A549 (cell line): Measurements from ENCODE around the gene MPPED1. TPM values are rescaled to one million over a fixed set of nuclear protein-coding genes. Genes with fewer than 3 reads are reported as not detected.

Experiments
- ATAC-seq, 2 experiments: fragments of 200-7000 bp in 1 of 2; fragments of >200 bp in 1 of 2; cut with Nextera tagmentation in 1 of 2; cut with Tn5 transposase in 1 of 2; 3 replicates each; pipeline versions ENCODE4 v1.8.0 to v1.9.1; 2018 to 2020; ENCODE audit warnings: mild to moderate bottlenecking in 1 of 2, moderate library complexity in 1 of 2
- CTCF ChIA-PET: fragments of 300-600 bp; sonication (Branson Sonifier 250); formaldehyde crosslinking; extraction: SDS; loops from one replicate; lab custom pipeline; 2021; ENCODE audit warnings: antibody characterized with exemption, inconsistent platforms; lab: Yijun Ruan, JAX
- POLR2A ChIA-PET: fragments of 350-600 bp; formaldehyde crosslinking; extraction: SDS; loops from one replicate; lab custom pipeline; 2021; ENCODE audit warnings: antibody characterized with exemption, inconsistent platforms; lab: Yijun Ruan, JAX
- DNase-seq, 2 experiments: peaks; one replicate each; pipeline versions ENCODE4 v3.0.0 to v3.0.0-alpha.2; 2011 to 2016; ENCODE audit warnings: low read depth in 1 of 2, low spot score in 1 of 2
- FAIRE-seq: peaks from 2 replicates; lab custom pipeline; 2011; peaks lifted over from hg19 to GRCh38; lab: Jason Lieb, UNC
- H3K27ac ChIP-seq, 2 experiments: fragments of >200 bp; sonication (Bioruptor Twin); formaldehyde crosslinking; 3 replicates each; pipeline ENCODE4 v1.5.1; 2016 to 2017
- H3K4me1 ChIP-seq: fragments of >200 bp; sonication (Bioruptor Twin); formaldehyde crosslinking; 3 replicates; pipeline ENCODE4 v1.6.1; 2016
- H3K4me2 ChIP-seq: fragments of >200 bp; sonication (Bioruptor Twin); formaldehyde crosslinking; 3 replicates; pipeline ENCODE4 v1.6.1; 2016
- H3K4me3 ChIP-seq: fragments of >200 bp; sonication (Bioruptor Twin); formaldehyde crosslinking; 3 replicates; pipeline ENCODE4 v1.5.1; 2016
- H3K9me3 ChIP-seq: fragments of >200 bp; sonication (Bioruptor Twin); formaldehyde crosslinking; 3 replicates; pipeline ENCODE4 v1.6.1; 2016
- CHD2 ChIP-seq: fragments of 150-350 bp; IDR thresholded peaks from 2 replicates; pipeline ENCODE4 v1.6.1; 2014; ENCODE audit warnings: low read length; ENCODE audit not compliant: partially characterized antibody
- CHD4 ChIP-seq: fragments of 200-600 bp; sonication (generic); IDR thresholded peaks from 2 replicates; pipeline ENCODE4 v1.6.1; 2016; ENCODE audit warnings: antibody characterized with exemption, mild to moderate bottlenecking, borderline replicate concordance
- CTCF ChIP-seq: fragments of >200 bp; sonication (Bioruptor Twin); formaldehyde crosslinking; IDR thresholded peaks from 3 replicates; pipeline ENCODE4 v1.5.1; 2016
- E2F6 ChIP-seq: IDR thresholded peaks from 2 replicates; pipeline ENCODE4 v1.6.1; 2012; ENCODE audit warnings: low read depth, borderline replicate concordance
- EHF ChIP-seq: fragments of 250-450 bp; sonication (Bioruptor Pico); IDR thresholded peaks from 2 replicates; pipeline ENCODE4 v1.5.0; 2020; ENCODE audit warnings: mild to moderate bottlenecking
- GATA3 ChIP-seq: IDR thresholded peaks from 2 replicates; pipeline ENCODE4 v1.6.1; 2012; ENCODE audit warnings: borderline replicate concordance
- HES2 ChIP-seq: fragments of >200 bp; sonication (Bioruptor Twin); formaldehyde crosslinking; IDR thresholded peaks from 2 replicates; pipeline ENCODE4 v1.6.1; 2016
- HOXA7 ChIP-seq: fragments of 250-450 bp; sonication (Bioruptor Pico); IDR thresholded peaks from 2 replicates; pipeline ENCODE4 v1.5.0; 2020; ENCODE audit warnings: mild to moderate bottlenecking, moderate library complexity
- KDM1A ChIP-seq: fragments of 200-600 bp; sonication (generic); IDR thresholded peaks from 2 replicates; pipeline ENCODE4 v1.6.1; 2016; ENCODE audit warnings: low read depth, mild to moderate bottlenecking
- MAFK ChIP-seq: fragments of 450-650 bp; IDR thresholded peaks from 2 replicates; pipeline ENCODE4 v1.6.1; 2014; ENCODE audit not compliant: partially characterized antibody
- MYC ChIP-seq: IDR thresholded peaks from 2 replicates; pipeline ENCODE4 v1.6.1; 2012; ENCODE audit warnings: mild to moderate bottlenecking, inconsistent platforms, low read length, improper control_type of control experiment, borderline replicate concordance
- NFE2L2 ChIP-seq: fragments of 150-350 bp; conservative IDR thresholded peaks from 2 replicates; pipeline ENCODE4 v1.6.1; 2014; ENCODE audit warnings: low read length
- PHF8 ChIP-seq: fragments of 200-600 bp; sonication (generic); IDR thresholded peaks from 2 replicates; pipeline ENCODE4 v1.6.1; 2016; ENCODE audit warnings: low read depth, mild to moderate bottlenecking, antibody characterized with exemption, moderate library complexity, borderline replicate concordance
- POLR2AphosphoS2 ChIP-seq: conservative IDR thresholded peaks from 2 replicates; pipeline ENCODE4 v1.6.1; 2012; ENCODE audit warnings: low read length, improper control_type of control experiment, inconsistent platforms
- RCOR1 ChIP-seq: fragments of 150-350 bp; IDR thresholded peaks from 2 replicates; pipeline ENCODE4 v1.6.1; 2014; ENCODE audit warnings: antibody characterized with exemption, low read length, low read depth
- RFX5 ChIP-seq: fragments of 450-650 bp; IDR thresholded peaks from 2 replicates; pipeline ENCODE4 v1.7.1; 2014; ENCODE audit warnings: antibody characterized with exemption, mild to moderate bottlenecking, moderate library complexity
- SMC3 ChIP-seq: fragments of >200 bp; sonication (Bioruptor Twin); formaldehyde crosslinking; IDR thresholded peaks from 3 replicates; pipeline ENCODE4 v1.6.1; 2018; ENCODE audit warnings: inconsistent platforms
- ZSCAN20 ChIP-seq: fragments of 250-450 bp; sonication (Bioruptor Pico); IDR thresholded peaks from 2 replicates; pipeline ENCODE4 v1.8.0; 2022; ENCODE audit warnings: mild to moderate bottlenecking, moderate library complexity
- WGBS: methylation state at CpG from one replicate; pipeline ENCODE4 v1.1.6; 2017; ENCODE audit errors: missing lambda C conversion rate; 5-methylcytosine and 5-hydroxymethylcytosine counted together
- polyA plus RNA-seq, 4 experiments: library from polyadenylated mRNA; depleted of rRNA in 3 of 4; stranded (reverse); fragments of >200 nt; fragmentation: RNase III in 1 of 4; extraction: RNeasy Plus Mini Kit Qiagen cat#74134 plus additional on column Dnase treatment in 1 of 4; gene quantifications; 2 replicates in 3 of 4; 3 replicates in 1 of 4; pipeline ENCODE4 v1.2.3, GENCODE V29; 2011 to 2017

MPPED1 gene
- polyA plus RNA-seq, 2 of the 4 experiments (the other 2 are of a cell fraction): not detected

GRCh38 chr22:43532301-43533155, 120.7 kb downstream of the MPPED1 start:
- TF ChIP-seq HOXA7 (CRISPR knock-in tag): no peak
- TF ChIP-seq GATA3: no peak
- no peak for TF ChIP-seq PHF8
- TF ChIP-seq KDM1A: no peak
- Histone ChIP-seq H3K9me3 (no peaks in the 10 kb centered on the region), H3K27ac (no peak overlapping the region), H3K4me1 (no peaks in the 10 kb centered on the region), H3K4me3 (no peak overlapping the region), H3K4me2 (no peak overlapping the region)
- DNase-seq: no peak
- FAIRE-seq: no peak
- 54% methylated on average over 16 of the region's 17 CpGs for WGBS
- ChIA-PET CTCF (no interaction called here), POLR2A (no interaction called here)
- ATAC-seq: no peak

- FAIRE-seq (no peak), ATAC-seq (no peak), DNase-seq (no peak)
- Histone ChIP-seq H3K4me3 (no peak overlapping the region), H3K4me1 (no peaks in the 10 kb centered on the region), H3K4me2 (no peak overlapping the region), H3K27ac (no peak overlapping the region), H3K9me3 (no peaks in the 10 kb centered on the region)
- POLR2A ChIA-PET: no interaction called here
- TF ChIP-seq CTCF (no peak), SMC3 (no peak), CHD4 (no peak), RFX5 (no peak), GATA3 (no peak), NFE2L2 (no peak), ZSCAN20 (CRISPR knock-in tag) (no peak), EHF (CRISPR knock-in tag) (no peak), CHD2 (no peak)
- CTCF ChIA-PET: no interaction called here
- 20% methylated on average over 3 of the region's 3 CpGs for WGBS
Measured at GRCh38 chr22:43533156-43533530, 121.3 kb downstream of the MPPED1 start.

GRCh38 chr22:43533656-43534428, 122.0 kb downstream of the MPPED1 start:
- H3K4me1 ChIP-seq: no peaks in the 10 kb centered on the region
- no peak overlapping the region for H3K4me2 ChIP-seq
- no peak for FAIRE-seq

More at GRCh38 chr22:43533656-43534428, 122.0 kb downstream of the MPPED1 start:
- DNase-seq: no peak
- CTCF ChIA-PET: no interaction called here
- POLR2A ChIA-PET: no interaction called here
- 63% methylated on average over 9 of the region's 10 CpGs for WGBS
- H3K27ac ChIP-seq: no peak overlapping the region
- no peaks in the 10 kb centered on the region for H3K9me3 ChIP-seq
- TF ChIP-seq MYC: no peak
- TF ChIP-seq RFX5: no peak
- TF ChIP-seq RCOR1: no peak
- TF ChIP-seq POLR2AphosphoS2: no peak
- TF ChIP-seq CHD2: no peak
- TF ChIP-seq HES2: no peak
- TF ChIP-seq MAFK: no peak
- no peak for TF ChIP-seq ZSCAN20 (CRISPR knock-in tag)
- no peak for TF ChIP-seq E2F6
- TF ChIP-seq KDM1A: no peak
- no peak for TF ChIP-seq GATA3
- TF ChIP-seq CTCF: no peak
- TF ChIP-seq, all 56 proteins: peak for 0
- no peak for ATAC-seq
- no peak overlapping the region for H3K4me3 ChIP-seq
